Eye (tissue), 1 donor: ENCODE measurements around the gene FCN2.

Experiments used
- DNase-seq: peaks from one replicate; pipeline ENCODE4 v3.0.0-alpha.2; 2015

FCN2 gene

GRCh38 chr9:134880484-134881312 lies at the start of gene FCN2:
Gene FCN2, plus strand, starts transcription at chr9:134880810. Its CDS starts 12 bp downstream, at chr9:134880822.
- no peak for DNase-seq

- DNase-seq: no peak
Observed at GRCh38 chr9:134830926-134831720, 49.5 kb upstream of the FCN2 start.

- no peak for DNase-seq
Observed at GRCh38 chr9:134832471-134832870, 48.1 kb upstream of the FCN2 start.

- peak; percentile 45 for DNase-seq
Observed at GRCh38 chr9:134833294-134833880, 47.2 kb upstream of the FCN2 start.

- no peak for DNase-seq
Observed at GRCh38 chr9:134834217-134834956, 46.2 kb upstream of the FCN2 start.

GRCh38 chr9:134834957-134835419 lies 45.6 kb upstream of the FCN2 start:
- no peak for DNase-seq

GRCh38 chr9:134835448-134835847 lies 45.2 kb upstream of the FCN2 start:
- no peak for DNase-seq

GRCh38 chr9:134835987-134836386 lies 44.6 kb upstream of the FCN2 start:
- no peak for DNase-seq

- no peak for DNase-seq
Observed at GRCh38 chr9:134836406-134836970, 44.1 kb upstream of the FCN2 start.

- DNase-seq: no peak
Observed at GRCh38 chr9:134837529-134837928, 43.1 kb upstream of the FCN2 start.

GRCh38 chr9:134838651-134839454 lies 41.8 kb upstream of the FCN2 start:
- peak; percentile 30 for DNase-seq

GRCh38 chr9:134839455-134840125 lies 41.0 kb upstream of the FCN2 start:
- DNase-seq: no peak

- DNase-seq: no peak
Observed at GRCh38 chr9:134840511-134840910, 40.1 kb upstream of the FCN2 start.

- DNase-seq: no peak
Observed at GRCh38 chr9:134841180-134841904, 39.3 kb upstream of the FCN2 start.

GRCh38 chr9:134842321-134842720 lies 38.3 kb upstream of the FCN2 start:
- no peak for DNase-seq

GRCh38 chr9:134843740-134844139 lies 36.9 kb upstream of the FCN2 start:
- no peak for DNase-seq

GRCh38 chr9:134844821-134845220 lies 35.8 kb upstream of the FCN2 start:
- DNase-seq: no peak

- no peak for DNase-seq
Observed at GRCh38 chr9:134846187-134846586, 34.4 kb upstream of the FCN2 start.

- DNase-seq: no peak
Observed at GRCh38 chr9:134846699-134847098, 33.9 kb upstream of the FCN2 start.

- no peak for DNase-seq
Observed at GRCh38 chr9:134847138-134847537, 33.5 kb upstream of the FCN2 start.
